HEK293T (cell line): ENCODE data around the gene HOXD12.

Experiments
- BHLHE40 ChIP-seq: fragments of 450-650 bp; IDR thresholded peaks from 2 replicates; pipeline ENCODE4 v1.6.1; 2016; ENCODE audit warnings: mild to moderate bottlenecking, moderate library complexity, borderline replicate concordance
- ELF4 ChIP-seq: fragments of 450-650 bp; IDR thresholded peaks from 2 replicates; pipeline ENCODE4 v1.6.1; 2017; ENCODE audit warnings: antibody characterized with exemption
- FOXA1 ChIP-seq: fragments of 450-650 bp; IDR thresholded peaks from 2 replicates; pipeline ENCODE4 v1.6.1; 2016; ENCODE audit warnings: mild to moderate bottlenecking
- FOXK2 ChIP-seq: fragments of 450-650 bp; IDR thresholded peaks from 2 replicates; pipeline ENCODE4 v1.6.1; 2016; ENCODE audit warnings: mild to moderate bottlenecking
- FOXM1 ChIP-seq: fragments of 450-650 bp; IDR thresholded peaks from 2 replicates; pipeline ENCODE4 v1.6.1; 2017; ENCODE audit warnings: mild to moderate bottlenecking, borderline replicate concordance
- HDGF ChIP-seq: fragments of 450-650 bp; IDR thresholded peaks from 2 replicates; pipeline ENCODE4 v1.6.1; 2017; ENCODE audit warnings: antibody characterized with exemption, borderline replicate concordance
- LEF1 ChIP-seq: fragments of 450-650 bp; IDR thresholded peaks from 2 replicates; pipeline ENCODE4 v1.6.1; 2017; ENCODE audit warnings: mild to moderate bottlenecking, borderline replicate concordance
- NFRKB ChIP-seq: fragments of 450-650 bp; IDR thresholded peaks from 2 replicates; pipeline ENCODE4 v1.6.1; 2016; ENCODE audit warnings: mild to moderate bottlenecking, moderate library complexity
- PKNOX1 ChIP-seq: fragments of 450-650 bp; IDR thresholded peaks from 2 replicates; pipeline ENCODE4 v1.6.1; 2016
- TARDBP ChIP-seq: fragments of 450-650 bp; IDR thresholded peaks from 2 replicates; pipeline ENCODE4 v1.6.1; 2016
- ZNF384 ChIP-seq: fragments of 450-650 bp; IDR thresholded peaks from 2 replicates; pipeline ENCODE4 v1.6.1; 2016

- TF ChIP-seq TARDBP, result no peak
- TF ChIP-seq FOXM1, result no peak
- no peak for TF ChIP-seq LEF1
- no peak for TF ChIP-seq BHLHE40
- no peak for TF ChIP-seq PKNOX1
- TF ChIP-seq ELF4, result no peak
- TF ChIP-seq ZNF384, result no peak
- no peak for TF ChIP-seq HDGF
- TF ChIP-seq FOXK2, result no peak
- TF ChIP-seq FOXA1, result no peak
- TF ChIP-seq NFRKB, result no peak
These were observed 39.5 kb downstream of the HOXD12 start for GRCh38 chr2:176138923-176139660.
